HEK293T (cell line): ENCODE results near the gene TDP1.

Experiments
- CTCF ChIA-PET: fragments of 350-600 bp; formaldehyde crosslinking; extraction: SDS; loops from one replicate; lab custom pipeline; 2021; ENCODE audit warnings: antibody characterized with exemption, inconsistent platforms; lab: Yijun Ruan, JAX
- POLR2A ChIA-PET: fragments of 350-600 bp; formaldehyde crosslinking; extraction: SDS; loops from one replicate; lab custom pipeline; 2020; ENCODE audit warnings: antibody characterized with exemption, inconsistent platforms; lab: Yijun Ruan, JAX
- DNase-seq: peaks from one replicate; pipeline ENCODE4 v3.0.0; 2012; ENCODE audit warnings: mixed read lengths; ENCODE audit errors: extremely low spot score
- ARNT ChIP-seq: fragments of 450-650 bp; IDR thresholded peaks from 2 replicates; pipeline ENCODE4 v1.6.1; 2017; ENCODE audit warnings: mild to moderate bottlenecking
- BHLHE40 ChIP-seq: fragments of 450-650 bp; IDR thresholded peaks from 2 replicates; pipeline ENCODE4 v1.6.1; 2016; ENCODE audit warnings: mild to moderate bottlenecking, moderate library complexity, borderline replicate concordance
- CTBP1 ChIP-seq: fragments of 450-650 bp; IDR thresholded peaks from 2 replicates; pipeline ENCODE4 v1.6.1; 2016; ENCODE audit warnings: borderline replicate concordance
- ELF4 ChIP-seq: fragments of 450-650 bp; IDR thresholded peaks from 2 replicates; pipeline ENCODE4 v1.6.1; 2017; ENCODE audit warnings: antibody characterized with exemption
- FOXA1 ChIP-seq: fragments of 450-650 bp; IDR thresholded peaks from 2 replicates; pipeline ENCODE4 v1.6.1; 2016; ENCODE audit warnings: mild to moderate bottlenecking
- FOXK2 ChIP-seq: fragments of 450-650 bp; IDR thresholded peaks from 2 replicates; pipeline ENCODE4 v1.6.1; 2016; ENCODE audit warnings: mild to moderate bottlenecking
- FOXM1 ChIP-seq: fragments of 450-650 bp; IDR thresholded peaks from 2 replicates; pipeline ENCODE4 v1.6.1; 2017; ENCODE audit warnings: mild to moderate bottlenecking, borderline replicate concordance
- HDGF ChIP-seq: fragments of 450-650 bp; IDR thresholded peaks from 2 replicates; pipeline ENCODE4 v1.6.1; 2017; ENCODE audit warnings: antibody characterized with exemption, borderline replicate concordance
- L3MBTL2 ChIP-seq: fragments of 450-650 bp; conservative IDR thresholded peaks from 2 replicates; pipeline ENCODE4 v1.6.1; 2016; ENCODE audit warnings: mild to moderate bottlenecking
- LEF1 ChIP-seq: fragments of 450-650 bp; IDR thresholded peaks from 2 replicates; pipeline ENCODE4 v1.6.1; 2017; ENCODE audit warnings: mild to moderate bottlenecking, borderline replicate concordance
- NFRKB ChIP-seq: fragments of 450-650 bp; IDR thresholded peaks from 2 replicates; pipeline ENCODE4 v1.6.1; 2016; ENCODE audit warnings: mild to moderate bottlenecking, moderate library complexity
- SP1 ChIP-seq: fragments of 450-650 bp; IDR thresholded peaks from 2 replicates; pipeline ENCODE4 v1.6.1; 2017
- SUZ12 ChIP-seq: fragments of 450-650 bp; IDR thresholded peaks from 2 replicates; pipeline ENCODE4 v1.6.1; 2016; ENCODE audit warnings: mild to moderate bottlenecking
- TARDBP ChIP-seq: fragments of 450-650 bp; IDR thresholded peaks from 2 replicates; pipeline ENCODE4 v1.6.1; 2016
- ZNF384 ChIP-seq: fragments of 450-650 bp; IDR thresholded peaks from 2 replicates; pipeline ENCODE4 v1.6.1; 2016
- TF ChIP-seq, protein P1 (sequence below): fragments of 450-650 bp; IDR thresholded peaks from 2 replicates; pipeline ENCODE4 v1.6.1; 2016

Gene TDP1

DNA sequence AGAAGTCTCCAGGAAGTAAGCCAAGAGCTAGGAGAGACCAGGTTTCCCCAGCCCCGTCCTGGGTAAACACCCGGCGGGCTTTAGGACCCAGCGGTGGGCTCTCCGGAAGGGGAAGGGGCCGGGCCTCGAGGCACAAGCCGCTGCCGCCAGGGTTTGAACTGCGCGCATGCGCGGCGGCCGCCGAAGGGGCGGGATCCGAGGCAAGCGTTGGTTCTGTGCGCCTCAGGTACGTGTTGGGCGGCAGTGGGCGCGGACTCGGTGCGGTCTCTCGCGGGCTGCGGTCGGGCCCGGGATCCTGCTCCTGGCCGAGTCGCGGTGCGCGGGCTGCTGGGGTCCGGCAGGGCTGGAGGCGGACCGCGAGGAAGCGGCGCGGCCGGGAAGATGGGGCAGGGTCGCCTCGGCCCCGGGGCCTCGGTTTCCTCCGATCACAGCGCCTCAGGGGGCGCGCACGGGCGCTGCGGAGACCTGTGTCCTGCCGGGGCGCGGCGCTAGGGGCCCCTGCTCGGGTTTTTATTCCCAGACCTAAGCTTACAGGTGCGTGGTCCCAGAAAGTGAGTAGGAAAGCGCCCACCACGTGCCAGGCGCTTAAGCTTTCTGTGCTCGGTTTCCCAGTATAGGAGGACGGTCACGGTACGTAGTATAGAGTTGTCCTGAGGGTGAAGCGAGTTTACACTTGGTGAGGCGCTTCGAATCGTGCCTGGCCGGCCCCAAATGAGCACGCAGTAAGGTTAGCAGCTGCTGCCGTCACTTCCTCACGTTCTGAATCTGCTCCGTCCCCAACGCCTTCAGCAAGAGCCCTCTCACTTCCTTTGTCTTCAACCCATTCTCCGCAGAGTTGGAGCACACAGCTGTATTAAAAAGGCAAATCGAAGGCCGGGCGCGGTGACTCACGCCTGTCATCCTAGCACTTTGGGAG is at the start of gene TDP1:
Gene TDP1 (plus strand): TSS at position 183 of the 916 bp plus-strand sequence. CDS start 7,188 bp downstream, outside the sequence.
- TF ChIP-seq FOXM1 (peak; percentile 94), L3MBTL2 (peak; percentile 77), LEF1 (no peak), ZNF384 (no peak), CTBP1 (no peak), SP1 (no peak), BHLHE40 (no peak), NFRKB (no peak), FOXA1 (no peak), HDGF (no peak), ARNT (no peak), SUZ12 (no peak), TARDBP (no peak), ELF4 (peak; percentile 51; the same call in 1 of the 2 replicates), FOXK2 (0 out of 2 replicates have a peak, but pooled peaks have one; percentile 39)
- TF ChIP-seq, protein P1, sequence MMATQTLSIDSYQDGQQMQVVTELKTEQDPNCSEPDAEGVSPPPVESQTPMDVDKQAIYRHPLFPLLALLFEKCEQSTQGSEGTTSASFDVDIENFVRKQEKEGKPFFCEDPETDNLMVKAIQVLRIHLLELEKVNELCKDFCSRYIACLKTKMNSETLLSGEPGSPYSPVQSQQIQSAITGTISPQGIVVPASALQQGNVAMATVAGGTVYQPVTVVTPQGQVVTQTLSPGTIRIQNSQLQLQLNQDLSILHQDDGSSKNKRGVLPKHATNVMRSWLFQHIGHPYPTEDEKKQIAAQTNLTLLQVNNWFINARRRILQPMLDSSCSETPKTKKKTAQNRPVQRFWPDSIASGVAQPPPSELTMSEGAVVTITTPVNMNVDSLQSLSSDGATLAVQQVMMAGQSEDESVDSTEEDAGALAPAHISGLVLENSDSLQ: no peak
- ChIA-PET POLR2A (interaction anchor here (1.0 to 2.5 kb wide), 5 partner anchors 14 to 301 kb away, joined by 3 to 8 read pairs (median 3); partner anchors contain the start of gene PSMC1), CTCF (interaction anchor here (0.7 to 5.4 kb wide), 2 partner anchors 17 to 106 kb away, joined by 3 to 35 read pairs; partner anchors contain the start of gene KCNK13)

GRCh38 chr14:89906000-89906399 is 49.7 kb upstream of the TDP1 start:
- ChIA-PET POLR2A (no interaction called here), CTCF (interaction anchor here (0.6 kb wide), 2 partner anchors 10 to 879 kb away, joined by 3 to 5 read pairs; no protein-coding TSS in a partner anchor)
- TF ChIP-seq FOXM1: no peak
- TF ChIP-seq SP1: no peak
- TF ChIP-seq ELF4: no peak
- no peak for TF ChIP-seq ZNF384
- DNase-seq: no peak

More for the DNA sequence above, at the start of gene TDP1:
- peak; percentile 94 for DNase-seq

GRCh38 chr14:89907655-89908054 is 48.1 kb upstream of the TDP1 start:
- CTCF ChIA-PET: no interaction called here
- DNase-seq: no peak
- POLR2A ChIA-PET: no interaction called here
- TF ChIP-seq ZNF384: no peak
- TF ChIP-seq ARNT: no peak
- TF ChIP-seq FOXM1: no peak
- TF ChIP-seq TARDBP: no peak
- no peak for TF ChIP-seq BHLHE40
- TF ChIP-seq LEF1: no peak
- no peak for TF ChIP-seq CTBP1
- no peak for TF ChIP-seq SUZ12
- no peak for TF ChIP-seq SP1
- TF ChIP-seq NFRKB: no peak
- TF ChIP-seq, protein P1: no peak

GRCh38 chr14:89908712-89909450 is 46.8 kb upstream of the TDP1 start:
- no peak for DNase-seq
- ChIA-PET POLR2A (no interaction called here), CTCF (no interaction called here)
- TF ChIP-seq, protein P1: no peak
- no peak for TF ChIP-seq NFRKB

DNA sequence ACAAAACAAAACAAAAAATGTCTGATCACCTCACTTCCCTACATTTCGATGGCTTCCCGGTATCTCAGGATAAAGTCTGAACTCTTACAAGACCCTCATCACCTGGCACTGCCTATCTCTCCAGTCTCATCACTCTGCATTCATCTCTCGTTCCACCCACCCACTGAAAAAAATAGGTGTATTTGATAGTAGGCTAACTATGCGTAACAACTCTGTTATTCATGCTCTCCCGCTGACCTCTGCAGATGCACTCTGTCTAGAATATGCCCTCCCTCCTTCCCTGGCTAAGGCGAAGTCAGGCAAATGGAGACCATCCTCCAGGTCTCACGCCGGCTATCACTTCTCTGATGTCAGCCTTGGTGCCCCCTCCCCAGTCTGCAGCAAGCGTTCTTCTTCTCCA is 46.1 kb upstream of the TDP1 start:
- POLR2A ChIA-PET: no interaction called here
- CTCF ChIA-PET: no interaction called here
- TF ChIP-seq ELF4 (no peak), FOXA1 (no peak), ZNF384 (no peak), L3MBTL2 (no peak), CTBP1 (no peak), TARDBP (no peak), SP1 (no peak), SUZ12 (no peak)
- no peak for DNase-seq

GRCh38 chr14:89910691-89911009 is 45.1 kb upstream of the TDP1 start:
- no peak for DNase-seq
- ChIA-PET POLR2A (no interaction called here), CTCF (no interaction called here)
- TF ChIP-seq, protein P1: no peak
- TF ChIP-seq SUZ12: no peak
- no peak for TF ChIP-seq FOXK2
- no peak for TF ChIP-seq TARDBP
